Caco-2 (cell line): ENCODE results near the gene HPX. TPM values are rescaled to one million over a fixed set of nuclear protein-coding genes. Genes with fewer than 3 reads are reported as not detected.

Source experiments
- BruUV-seq: library from RNA; stranded (reverse); fragments of 400-500 nt; replicated peaks from 2 replicates; lab custom pipeline; 2021; lab: Mats Ljungman, UMichigan
- CTCF ChIA-PET: fragments of 300-600 bp; sonication (Branson Sonifier 250); formaldehyde crosslinking; loops from one replicate; lab custom pipeline; 2022; ENCODE audit warnings: antibody characterized with exemption; lab: Charles Lee
- POLR2A ChIA-PET: fragments of 300-600 bp; sonication (Branson Sonifier 250); formaldehyde crosslinking; loops from one replicate; lab custom pipeline; 2022; ENCODE audit warnings: antibody characterized with exemption; lab: Charles Lee
- DNase-seq, 2 experiments: peaks; one replicate each; pipeline versions ENCODE4 v3.0.0 to v3.0.0-alpha.2; 2020 to 2022
- H3K27me3 ChIP-seq: replicated peaks from 2 replicates; pipeline ENCODE4 v1.6.0; 2011; ENCODE audit warnings: low read length; ENCODE audit not compliant: control insufficient read depth, insufficient read depth
- H3K36me3 ChIP-seq: 2 replicates; pipeline ENCODE4 v1.5.1; 2011; ENCODE audit warnings: low read length; ENCODE audit not compliant: control insufficient read depth, insufficient read depth
- H3K4me1 ChIP-seq: fragments of 250-450 bp; sonication (Bioruptor Pico); 2 replicates; pipeline ENCODE4 v1.5.1; 2020; ENCODE audit warnings: mild to moderate bottlenecking
- H3K4me3 ChIP-seq: 2 replicates; pipeline ENCODE4 v1.5.1; 2011; ENCODE audit warnings: low read depth, mild to moderate bottlenecking, control low read depth, low read length
- H3K9me3 ChIP-seq: fragments of 250-450 bp; sonication (Bioruptor Pico); 2 replicates; pipeline ENCODE4 v1.5.1; 2020; ENCODE audit warnings: mild to moderate bottlenecking, moderate library complexity
- H3K27ac Mint-ChIP-seq: one replicate; pipeline ENCODE4 v1.8.0; 2022; ENCODE audit warnings: mixed read lengths; ENCODE audit not compliant: unreplicated experiment
- H3K27me3 Mint-ChIP-seq: one replicate; pipeline ENCODE4 v1.8.0; 2022; ENCODE audit warnings: mixed read lengths; ENCODE audit not compliant: insufficient read depth, unreplicated experiment
- H3K36me3 Mint-ChIP-seq: one replicate; pipeline ENCODE4 v1.8.0; 2022; ENCODE audit warnings: mild to moderate bottlenecking, mixed read lengths; ENCODE audit not compliant: insufficient read depth, unreplicated experiment
- H3K4me1 Mint-ChIP-seq: one replicate; pipeline ENCODE4 v1.8.0; 2022; ENCODE audit warnings: low read depth, mixed read lengths; ENCODE audit not compliant: unreplicated experiment
- H3K4me3 Mint-ChIP-seq: one replicate; pipeline ENCODE4 v1.8.0; 2022; ENCODE audit warnings: mild to moderate bottlenecking, moderate library complexity, mixed read lengths; ENCODE audit not compliant: unreplicated experiment
- H3K9me3 Mint-ChIP-seq: one replicate; pipeline ENCODE4 v1.8.0; 2022; ENCODE audit warnings: mixed read lengths; ENCODE audit not compliant: unreplicated experiment
- CTCF ChIP-seq, 2 experiments: fragments of 200-600 bp in 1 of 2; IDR thresholded peaks; 1 replicate in 1 of 2; 2 replicates in 1 of 2; pipeline versions ENCODE4 v1.5.1 to v1.8.0; 2011 to 2022; ENCODE audit warnings: antibody characterized with exemption in 1 of 2, control low read depth in 1 of 2, inconsistent platforms in 1 of 2, low read depth in 1 of 2, low read length in 1 of 2, mild to moderate bottlenecking in 1 of 2, moderate library complexity in 1 of 2; ENCODE audit not compliant: insufficient read depth in 1 of 2, severe bottlenecking in 1 of 2, unreplicated experiment in 1 of 2
- intact Hi-C: fragments of 100-400 bp; cut with micrococcal nuclease; formaldehyde crosslinking; loops from one replicate; pipeline ENCODE4 v1.10.0; 2022; ENCODE audit not compliant: unreplicated experiment
- total RNA-seq: library from RNA; stranded (reverse); gene quantifications from 2 replicates; pipeline ENCODE4 v1.2.3, GENCODE V29; 2022

HPX gene
- total RNA-seq, 1 experiment from 2014 or later, result 10.7 TPM

GRCh38 chr11:6387811-6388599, 52.8 kb downstream of the HPX start:
- H3K4me1 ChIP-seq, result peaks cover 28% of the 10 kb centered on the region
- peak; percentile 59 to 70 for DNase-seq
- H3K4me3 Mint-ChIP-seq, result peak overlapping the region; percentile 68
- intact Hi-C loops, result no loop called here
- no peaks in the 10 kb centered on the region for H3K9me3 ChIP-seq
- peak overlapping the region; percentile 63 for H3K27ac Mint-ChIP-seq
- H3K9me3 Mint-ChIP-seq, result no peaks in the 10 kb centered on the region
- CTCF ChIA-PET, result interaction anchor here (0.6 to 2.4 kb wide), 9 partner anchors 9 to 316 kb away, joined by 3 to 27 read pairs (median 5); partner anchors contain the start of gene APBB1
- no peak overlapping the region for H3K4me3 ChIP-seq
- H3K36me3 ChIP-seq, result no peaks in the 10 kb centered on the region
- H3K27me3 ChIP-seq, result no peaks in the 10 kb centered on the region
- no TSS peak for BruUV-seq
- no peak for TF ChIP-seq CTCF (IDR thresholded peaks at IDR 0.05; ENCODE audit: insufficient read depth in 1 of 2, low read depth in 1 of 2, low read length in 1 of 2, severe bottlenecking in 1 of 2, unreplicated experiment in 1 of 2)
- H3K36me3 Mint-ChIP-seq, result peaks cover 13% of the 10 kb centered on the region
- POLR2A ChIA-PET, result interaction anchor here (0.6 to 1.6 kb wide), 4 partner anchors 9 to 93 kb away, joined by 3 to 11 read pairs (median 4); partner anchors contain the start of genes APBB1, ARFIP2 and TIMM10B
- no peaks in the 10 kb centered on the region for H3K27me3 Mint-ChIP-seq
- peaks cover 43% of the 10 kb centered on the region for H3K4me1 Mint-ChIP-seq

DNA sequence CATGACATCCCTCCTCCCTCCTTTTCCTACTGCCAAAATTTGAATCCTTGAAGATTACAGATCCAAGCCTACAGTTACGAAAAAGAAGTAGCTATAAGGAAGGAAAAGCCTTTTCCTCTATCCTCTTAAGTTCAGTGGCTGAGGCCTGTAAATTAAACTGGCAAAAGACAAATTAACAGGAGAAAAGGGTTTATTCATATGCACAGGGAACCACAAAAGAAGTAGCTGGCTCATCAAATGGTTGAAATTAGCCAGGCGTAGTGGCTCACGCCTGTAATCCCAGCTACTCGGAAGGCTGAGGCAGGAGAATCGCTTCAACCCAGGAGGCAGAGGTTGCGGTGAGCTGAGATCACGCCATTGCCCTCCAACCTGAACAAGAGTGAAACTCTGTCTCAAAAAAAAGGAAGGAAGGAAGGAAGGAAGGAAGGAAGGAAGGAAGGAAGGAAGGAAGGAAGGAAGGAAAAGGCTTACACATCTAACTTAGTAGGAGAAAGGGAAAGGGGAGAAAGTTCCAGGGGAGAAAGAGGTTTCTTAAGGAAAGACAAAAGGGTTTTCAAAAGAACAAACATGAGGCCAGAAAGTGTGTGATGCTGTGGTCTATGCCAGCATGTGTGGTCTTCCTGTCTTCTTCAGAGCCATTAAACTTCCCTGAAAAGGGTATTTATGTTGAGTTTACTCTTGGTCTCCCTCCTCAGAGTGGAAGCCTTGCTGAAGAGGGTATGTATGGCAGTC, 55.6 kb downstream of the HPX start:
- intact Hi-C loops, result no loop called here
- H3K36me3 ChIP-seq, result no peaks in the 10 kb centered on the region
- ChIA-PET POLR2A (no interaction called here), CTCF (interaction anchor here (0.7 kb wide), 1 partner anchor 34 kb away, joined by 3 read pairs; the partner anchor contains the start of gene APBB1)
- no peak for DNase-seq
- BruUV-seq, result no TSS peak
- H3K36me3 Mint-ChIP-seq, result peaks cover 5% of the 10 kb centered on the region
- TF ChIP-seq CTCF (IDR thresholded peaks at IDR 0.05; ENCODE audit: insufficient read depth in 1 of 2, low read depth in 1 of 2, low read length in 1 of 2, severe bottlenecking in 1 of 2, unreplicated experiment in 1 of 2), result no peak
- no peak overlapping the region for H3K4me3 ChIP-seq
- H3K4me3 Mint-ChIP-seq, result no peak overlapping the region
- H3K27me3 ChIP-seq, result no peaks in the 10 kb centered on the region
- H3K4me1 ChIP-seq, result peaks cover 35% of the 10 kb centered on the region
- no peak overlapping the region for H3K27ac Mint-ChIP-seq
- H3K4me1 Mint-ChIP-seq, result peaks cover 43% of the 10 kb centered on the region
- H3K9me3 Mint-ChIP-seq, result no peaks in the 10 kb centered on the region
- no peaks in the 10 kb centered on the region for H3K27me3 Mint-ChIP-seq
- H3K9me3 ChIP-seq, result no peaks in the 10 kb centered on the region

Other genes with a start within 250 kb of the HPX start
- gene OR52W1, start 241.8 kb downstream of the HPX start, total RNA-seq, result not detected in 2 replicates
- gene C11orf42, start 235.4 kb downstream of the HPX start, total RNA-seq, result not detected in 2 replicates
- 26.8 and 27.8 TPM in 2 replicates for gene FHIP1B, start 206.4 kb downstream of the HPX start, total RNA-seq
- 0.56 TPM in 1 of 2 replicates, not detected in the other for gene CNGA4, start 201.9 kb downstream of the HPX start, total RNA-seq
- 1.6 and 2.1 TPM in 2 replicates for gene CCKBR, start 181.1 kb downstream of the HPX start, total RNA-seq
- 7.7 and 11.2 TPM in 2 replicates for gene CAVIN3, start 120.5 kb downstream of the HPX start, total RNA-seq
- 38.6 and 41.9 TPM in 2 replicates for gene SMPD1, start 50.5 kb downstream of the HPX start, total RNA-seq
- 37.8 and 39.0 TPM in 2 replicates for gene APBB1, start 21.9 kb downstream of the HPX start, total RNA-seq
- 28.0 and 33.4 TPM in 2 replicates for gene TRIM3, start 33.0 kb upstream of the HPX start, total RNA-seq
- gene ARFIP2, start 40.3 kb upstream of the HPX start, total RNA-seq, result 94.6 and 100 TPM in 2 replicates
- 52.4 and 53.1 TPM in 2 replicates for gene TIMM10B, start 40.5 kb upstream of the HPX start, total RNA-seq
- gene DNHD1, start 56.3 kb upstream of the HPX start, total RNA-seq, result 5.7 and 6.7 TPM in 2 replicates
- 20.0 and 21.0 TPM in 2 replicates for gene RRP8, start 162.6 kb upstream of the HPX start, total RNA-seq
- gene ILK, start 162.8 kb upstream of the HPX start, total RNA-seq, result 117 and 119 TPM in 2 replicates
- gene TAF10, start 171.2 kb upstream of the HPX start, total RNA-seq, result 142 and 143 TPM in 2 replicates
- 61.7 TPM in 2 replicates for gene TPP1, start 178.4 kb upstream of the HPX start, total RNA-seq
- gene DCHS1, start 214.8 kb upstream of the HPX start, total RNA-seq, result 1.7 and 2.0 TPM in 2 replicates
- 57.8 and 60.8 TPM in 2 replicates for gene MRPL17, start 242.4 kb upstream of the HPX start, total RNA-seq